ENCODE results near the gene DISC1. TPM values are rescaled to one million over a fixed set of nuclear protein-coding genes. Genes with fewer than 3 reads are reported as not detected.
"Not testable (repeated sequence)": the region's sequence is repeated elsewhere in the genome, so short reads cannot be mapped to it uniquely, and the experiment has no call there.

The DISC1 gene
- total and polyA plus RNA-seq, 7 experiments from 2014 or later, result 7.8 to 33.8 (median 17.1) TPM

DNA sequence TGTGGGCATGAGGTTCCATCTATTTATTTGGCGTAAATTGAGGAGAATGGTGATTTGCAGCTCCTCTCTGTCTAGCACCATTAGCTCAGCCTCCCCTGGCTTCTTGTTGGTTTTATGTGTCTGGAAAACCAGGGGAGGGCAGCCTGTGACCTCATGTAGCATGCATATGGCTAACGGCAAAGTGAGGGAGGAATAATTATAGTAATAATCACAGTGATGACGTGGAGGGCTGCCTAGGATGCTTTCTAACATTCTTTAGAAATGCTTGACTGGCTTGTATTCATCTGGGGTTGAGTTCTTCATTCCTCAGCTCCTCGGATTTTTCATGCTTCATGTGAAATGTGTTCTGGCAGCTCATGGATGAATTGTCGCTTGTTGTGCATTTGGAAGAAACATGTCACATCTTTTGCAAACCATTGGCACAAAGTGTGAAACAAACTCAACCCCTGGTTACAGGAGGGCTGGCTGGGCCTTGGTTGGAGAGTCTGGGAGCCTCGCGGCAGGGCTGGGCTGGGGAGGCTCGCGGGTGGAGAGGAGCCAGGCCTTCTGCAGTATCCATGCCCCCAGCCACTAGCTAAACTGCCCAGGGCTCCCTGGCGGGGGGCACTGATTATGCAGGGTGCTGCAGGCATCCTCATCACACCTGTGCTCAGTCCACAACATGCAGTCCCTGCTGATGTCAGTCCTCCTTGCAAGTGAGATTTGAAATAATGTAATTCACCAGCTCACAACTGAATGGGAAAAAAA is 149.6 kb downstream of the DISC1 start:
- no peak overlapping the region for H3K4me3 Mint-ChIP-seq
- no peaks in the 10 kb centered on the region for H3K27me3 Mint-ChIP-seq
- ATAC-seq, result no peak
- Histone ChIP-seq H3K27ac (ENCODE audit: low read depth, low read length) (no peak overlapping the region), H3K4me1 (ENCODE audit: control insufficient read depth in 2 of 2, insufficient read depth in 2 of 2, low read length in 2 of 2) (no peaks in the 10 kb centered on the region), H3K4me3 (ENCODE audit: low read length) (no peak overlapping the region), H3K36me3 (ENCODE audit: control insufficient read depth in 2 of 3, insufficient read depth in 3 of 3, low read length in 3 of 3) (peaks cover 0 to 28% (median 0%) of the 10 kb centered on the region in 3 experiments), H3K9me3 (ENCODE audit: control insufficient read depth in 2 of 3, low read length in 3 of 3) (no peaks in the 10 kb centered on the region), H3K27me3 (ENCODE audit: control insufficient read depth in 2 of 2, insufficient read depth in 2 of 2, low read length in 2 of 2) (no peaks in the 10 kb centered on the region)
- CTCF ChIA-PET, result interaction anchor here (1.2 kb wide), 1 partner anchor 19 kb away, joined by 3 read pairs; no protein-coding TSS in a partner anchor
- intact Hi-C loops (cut with micrococcal nuclease), result no loop called here
- peak overlapping the region in 1 of 9 donors; percentile 55 for H3K27ac Mint-ChIP-seq
- H3K4me1 Mint-ChIP-seq, result peaks cover 0 to 8% (median 0%) of the 10 kb centered on the region in 7 donors
- no peak for DNase-seq
- no peaks in the 10 kb centered on the region for H3K9me3 Mint-ChIP-seq
- H3K36me3 Mint-ChIP-seq, result peaks cover 4 to 77% (median 54%) of the 10 kb centered on the region in 5 donors
- POLR2A ChIA-PET, result no interaction called here

DNA sequence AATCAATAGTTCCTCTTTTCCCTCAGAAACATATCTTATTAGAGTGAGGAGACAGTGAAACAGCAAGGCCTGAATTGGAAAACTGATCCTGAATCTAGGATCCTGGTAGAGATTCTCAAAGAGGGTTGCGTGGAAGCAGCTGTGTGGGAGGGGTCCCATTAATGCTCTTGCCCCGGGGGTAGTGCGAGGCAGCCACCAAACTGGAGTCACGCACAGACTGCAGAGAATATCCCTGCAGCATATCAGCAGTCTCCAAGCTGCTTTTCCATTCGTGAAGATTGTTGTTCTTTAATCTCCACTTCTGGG is 150.1 kb downstream of the DISC1 start:
- no peak overlapping the region for H3K4me3 ChIP-seq (ENCODE audit: low read length)
- Mint-ChIP-seq H3K27ac (no peak overlapping the region), H3K27me3 (no peaks in the 10 kb centered on the region), H3K36me3 (peaks cover 4 to 80% (median 57%) of the 10 kb centered on the region in 5 donors), H3K4me1 (peaks cover 0 to 8% (median 0%) of the 10 kb centered on the region in 7 donors), H3K4me3 (no peak overlapping the region), H3K9me3 (no peaks in the 10 kb centered on the region)
- intact Hi-C loops (cut with micrococcal nuclease), result no loop called here
- DNase-seq (no peak), ATAC-seq (no peak)
- H3K27ac ChIP-seq (ENCODE audit: low read depth, low read length), result no peak overlapping the region
- POLR2A ChIA-PET, result no interaction called here
- CTCF ChIA-PET, result no interaction called here
- H3K27me3 ChIP-seq (ENCODE audit: control insufficient read depth in 2 of 2, insufficient read depth in 2 of 2, low read length in 2 of 2), result no peaks in the 10 kb centered on the region
- H3K4me1 ChIP-seq (ENCODE audit: control insufficient read depth in 2 of 2, insufficient read depth in 2 of 2, low read length in 2 of 2), result no peaks in the 10 kb centered on the region
- H3K9me3 ChIP-seq (ENCODE audit: control insufficient read depth in 2 of 3, low read length in 3 of 3), result no peaks in the 10 kb centered on the region
- peaks cover 0 to 23% (median 0%) of the 10 kb centered on the region in 3 experiments for H3K36me3 ChIP-seq (ENCODE audit: control insufficient read depth in 2 of 3, insufficient read depth in 3 of 3, low read length in 3 of 3)

DNA sequence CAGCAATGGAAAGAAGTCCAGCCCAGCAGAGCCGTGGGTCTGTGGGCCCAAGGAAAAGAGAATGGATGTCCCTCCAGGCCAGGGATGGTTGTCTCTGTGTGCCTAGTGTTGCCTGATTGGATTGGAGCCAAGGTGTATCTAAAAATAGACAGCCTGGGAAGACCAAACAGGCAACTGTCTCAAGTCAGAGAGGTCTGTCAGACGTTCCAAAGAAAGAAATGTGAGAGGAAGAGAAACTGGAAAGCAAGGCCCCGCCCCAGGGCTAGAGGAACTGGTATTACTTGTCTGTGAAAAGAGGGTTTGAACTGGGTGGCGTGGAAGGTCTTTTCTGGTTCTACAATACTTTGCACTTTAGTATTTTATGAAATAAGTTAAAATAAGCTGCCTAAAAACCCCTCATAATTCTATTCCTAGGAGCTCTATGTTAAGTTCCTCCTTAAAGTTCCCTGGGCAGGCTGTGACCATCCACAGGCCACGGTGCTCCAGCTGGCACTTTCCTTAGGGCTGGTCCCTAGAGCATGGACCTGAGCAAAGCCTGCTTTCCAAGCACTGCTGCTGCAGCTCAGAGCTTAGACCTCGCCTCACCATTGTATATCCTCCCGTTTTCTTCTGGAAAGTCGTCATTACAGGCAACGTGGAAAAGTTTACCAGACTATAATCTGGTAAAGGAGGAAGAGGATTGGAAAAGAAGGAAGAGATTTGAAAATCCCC is 151.6 kb downstream of the DISC1 start:
- Histone ChIP-seq H3K4me1 (ENCODE audit: control insufficient read depth in 2 of 2, insufficient read depth in 2 of 2, low read length in 2 of 2) (no peaks in the 10 kb centered on the region), H3K9me3 (ENCODE audit: control insufficient read depth in 2 of 3, low read length in 3 of 3) (no peaks in the 10 kb centered on the region), H3K27ac (ENCODE audit: low read depth, low read length) (no peak overlapping the region), H3K36me3 (ENCODE audit: control insufficient read depth in 2 of 3, insufficient read depth in 3 of 3, low read length in 3 of 3) (peaks cover 0 to 10% (median 0%) of the 10 kb centered on the region in 3 experiments), H3K27me3 (ENCODE audit: control insufficient read depth in 2 of 2, insufficient read depth in 2 of 2, low read length in 2 of 2) (no peaks in the 10 kb centered on the region), H3K4me3 (ENCODE audit: low read length) (no peak overlapping the region)
- Mint-ChIP-seq H3K4me1 (peaks cover 0 to 8% (median 0%) of the 10 kb centered on the region in 7 donors), H3K27ac (peak overlapping the region in 2 of 9 donors; percentile 32 to 81), H3K36me3 (peaks cover 4 to 72% (median 55%) of the 10 kb centered on the region in 5 donors), H3K4me3 (no peak overlapping the region), H3K27me3 (no peaks in the 10 kb centered on the region), H3K9me3 (no peaks in the 10 kb centered on the region)
- no peak for DNase-seq
- CTCF ChIA-PET, result no interaction called here
- peak; percentile 42 for ATAC-seq
- POLR2A ChIA-PET, result no interaction called here
- intact Hi-C loops (cut with micrococcal nuclease), result no loop called here

DNA sequence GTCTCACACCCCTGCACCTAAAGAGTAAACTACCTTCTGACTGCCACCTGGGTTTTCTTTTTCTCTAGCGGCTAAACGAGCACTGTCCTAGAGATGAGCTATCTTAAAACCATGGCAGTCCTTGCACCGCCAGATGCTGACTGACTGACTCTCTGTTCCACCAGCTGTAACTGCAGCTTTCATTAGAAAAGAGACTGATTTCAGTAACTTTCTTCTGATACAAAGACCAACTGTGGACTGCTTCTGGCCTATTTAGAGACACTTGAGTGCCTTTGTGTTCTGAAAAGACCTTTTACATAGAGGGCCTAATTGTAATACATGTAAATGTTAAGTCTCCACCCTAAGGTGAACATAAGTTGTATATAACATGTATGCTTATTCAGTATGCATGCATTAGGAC is 152.5 kb downstream of the DISC1 start:
- ATAC-seq (no peak), DNase-seq (no peak)
- Histone ChIP-seq H3K36me3 (ENCODE audit: control insufficient read depth in 2 of 3, insufficient read depth in 3 of 3, low read length in 3 of 3) (peaks cover 0 to 9% (median 0%) of the 10 kb centered on the region in 3 experiments), H3K4me1 (ENCODE audit: control insufficient read depth in 2 of 2, insufficient read depth in 2 of 2, low read length in 2 of 2) (no peaks in the 10 kb centered on the region), H3K9me3 (ENCODE audit: control insufficient read depth in 2 of 3, low read length in 3 of 3) (no peaks in the 10 kb centered on the region), H3K4me3 (ENCODE audit: low read length) (no peak overlapping the region), H3K27ac (ENCODE audit: low read depth, low read length) (no peak overlapping the region), H3K27me3 (ENCODE audit: control insufficient read depth in 2 of 2, insufficient read depth in 2 of 2, low read length in 2 of 2) (no peaks in the 10 kb centered on the region)
- no peaks in the 10 kb centered on the region for H3K9me3 Mint-ChIP-seq
- H3K27ac Mint-ChIP-seq, result no peak overlapping the region
- ChIA-PET CTCF (interaction anchor here (0.7 kb wide), 1 partner anchor 598 kb away, joined by 3 read pairs; no protein-coding TSS in a partner anchor), POLR2A (no interaction called here)
- H3K27me3 Mint-ChIP-seq, result no peaks in the 10 kb centered on the region
- H3K36me3 Mint-ChIP-seq, result peaks cover 1 to 71% (median 49%) of the 10 kb centered on the region in 5 donors
- H3K4me3 Mint-ChIP-seq, result no peak overlapping the region
- intact Hi-C loops (cut with micrococcal nuclease), result no loop called here
- peaks cover 0 to 8% (median 0%) of the 10 kb centered on the region in 7 donors for H3K4me1 Mint-ChIP-seq

DNA sequence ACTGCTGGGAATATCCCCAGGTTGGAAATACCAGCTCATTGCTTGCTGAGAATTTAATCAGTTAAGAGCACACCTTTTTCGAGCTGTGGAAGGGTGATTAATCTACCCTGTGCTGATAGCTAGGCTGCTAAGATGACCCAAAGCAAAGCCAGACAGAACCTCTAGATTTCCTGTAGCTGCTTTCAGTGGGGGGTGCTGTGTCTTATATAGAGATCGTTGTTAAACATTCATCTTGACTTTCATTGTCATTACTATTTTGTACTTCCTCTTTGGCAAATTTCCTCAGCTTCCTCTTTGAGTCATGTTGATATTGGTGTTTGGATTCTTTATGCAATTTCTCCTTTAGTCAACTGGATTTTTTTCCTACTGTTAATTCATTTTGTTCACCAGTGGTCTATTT is 155.3 kb downstream of the DISC1 start:
- Mint-ChIP-seq H3K9me3 (no peaks in the 10 kb centered on the region), H3K4me1 (peaks cover 0 to 5% (median 0%) of the 10 kb centered on the region in 7 donors), H3K36me3 (peaks cover 0 to 58% (median 35%) of the 10 kb centered on the region in 5 donors), H3K27me3 (no peaks in the 10 kb centered on the region), H3K27ac (no peak overlapping the region), H3K4me3 (no peak overlapping the region)
- ATAC-seq (peak; percentile 57), DNase-seq (no peak)
- no peaks in the 10 kb centered on the region for H3K36me3 ChIP-seq (ENCODE audit: control insufficient read depth in 2 of 3, insufficient read depth in 3 of 3, low read length in 3 of 3)
- H3K9me3 ChIP-seq (ENCODE audit: control insufficient read depth in 2 of 3, low read length in 3 of 3), result no peaks in the 10 kb centered on the region
- H3K4me3 ChIP-seq (ENCODE audit: low read length), result no peak overlapping the region
- CTCF ChIA-PET, result no interaction called here
- no peaks in the 10 kb centered on the region for H3K4me1 ChIP-seq (ENCODE audit: control insufficient read depth in 2 of 2, insufficient read depth in 2 of 2, low read length in 2 of 2)
- intact Hi-C loops (cut with micrococcal nuclease), result no loop called here
- POLR2A ChIA-PET, result no interaction called here
- H3K27me3 ChIP-seq (ENCODE audit: control insufficient read depth in 2 of 2, insufficient read depth in 2 of 2, low read length in 2 of 2), result no peaks in the 10 kb centered on the region
- no peak overlapping the region for H3K27ac ChIP-seq (ENCODE audit: low read depth, low read length)

DNA sequence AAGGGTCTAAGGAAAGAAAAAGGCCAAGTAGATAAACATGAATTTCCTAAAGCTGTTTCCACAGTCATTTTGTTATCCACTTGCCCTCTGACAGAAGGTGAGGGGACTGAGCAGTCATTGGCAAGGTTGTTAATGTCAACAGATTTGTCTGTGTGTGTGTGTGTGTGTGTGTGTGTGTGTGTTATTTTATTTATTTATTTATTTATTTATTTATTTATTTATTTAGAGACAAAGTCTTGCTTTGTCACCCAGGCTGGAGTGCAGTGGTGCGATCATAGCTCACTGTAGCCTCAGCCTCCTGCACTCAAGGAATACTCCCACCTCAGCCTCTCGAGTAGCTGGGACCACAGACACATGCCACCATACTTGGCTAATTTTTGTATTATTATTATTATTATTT is 158.5 kb downstream of the DISC1 start:
- not testable (repeated sequence) for H3K9me3 Mint-ChIP-seq

More for the DNA sequence above, 158.5 kb downstream of the DISC1 start:
- H3K4me1 ChIP-seq (ENCODE audit: control insufficient read depth in 2 of 2, insufficient read depth in 2 of 2, low read length in 2 of 2); H3K9me3 ChIP-seq (ENCODE audit: control insufficient read depth in 2 of 3, low read length in 3 of 3); H3K27me3 Mint-ChIP-seq; H3K27me3 ChIP-seq (ENCODE audit: control insufficient read depth in 2 of 2, insufficient read depth in 2 of 2, low read length in 2 of 2); H3K27ac Mint-ChIP-seq; H3K4me3 ChIP-seq (ENCODE audit: low read length); ATAC-seq; H3K4me3 Mint-ChIP-seq; H3K27ac ChIP-seq (ENCODE audit: low read depth, low read length); POLR2A ChIA-PET; DNase-seq; intact Hi-C loops (cut with micrococcal nuclease); H3K36me3 ChIP-seq (ENCODE audit: control insufficient read depth in 2 of 3, insufficient read depth in 3 of 3, low read length in 3 of 3): not testable (repeated sequence)
- CTCF ChIA-PET, result interaction anchor here (0.7 kb wide), 1 partner anchor 1461 kb away, joined by 3 read pairs; no protein-coding TSS in a partner anchor
- H3K4me1 Mint-ChIP-seq, result peaks cover 0 to 16% (median 0%) of the 10 kb centered on the region in 7 donors
- H3K36me3 Mint-ChIP-seq, result peaks cover 0 to 54% (median 34%) of the 10 kb centered on the region in 5 donors
